Activated naive CD4-positive, alpha-beta T cell treated with anti-CD3 and anti-CD28 coated beads, Interleukin-2, amount 50 U/mL, for 16 hours (primary cell): Measurements from ENCODE around the gene AATK.

ENCODE experiments used
- DNase-seq: peaks from one replicate; pipeline ENCODE4 v3.0.0-alpha.2; 2020

The AATK gene

GRCh38 chr17:81140018-81140417 is 26.0 kb downstream of the AATK start:
- no peak for DNase-seq

GRCh38 chr17:81139428-81139827 is 26.6 kb downstream of the AATK start:
- DNase-seq: no peak

GRCh38 chr17:81138500-81138899 is 27.5 kb downstream of the AATK start:
- no peak for DNase-seq

GRCh38 chr17:81138083-81138482 is 27.9 kb downstream of the AATK start:
- DNase-seq: no peak

GRCh38 chr17:81137248-81137647 is 28.8 kb downstream of the AATK start:
- no peak for DNase-seq

- DNase-seq: no peak
These were observed 29.7 kb downstream of the AATK start for GRCh38 chr17:81136366-81136765.

- DNase-seq: no peak
These were observed 30.3 kb downstream of the AATK start for GRCh38 chr17:81135505-81136278.

- no peak for DNase-seq
These were observed 31.8 kb downstream of the AATK start for GRCh38 chr17:81134064-81134781.

- DNase-seq: no peak
These were observed 33.0 kb downstream of the AATK start for GRCh38 chr17:81132770-81133723.

GRCh38 chr17:81132197-81132540 is 33.9 kb downstream of the AATK start:
- no peak for DNase-seq

GRCh38 chr17:81131486-81132196 is 34.4 kb downstream of the AATK start:
- no peak for DNase-seq

GRCh38 chr17:81130385-81131361 is 35.3 kb downstream of the AATK start:
- no peak for DNase-seq

GRCh38 chr17:81129711-81130367 is 36.2 kb downstream of the AATK start:
- no peak for DNase-seq

- DNase-seq: no peak
These were observed 36.7 kb downstream of the AATK start for GRCh38 chr17:81129289-81129688.

GRCh38 chr17:81128774-81129173 is 37.2 kb downstream of the AATK start:
- no peak for DNase-seq

- no peak for DNase-seq
These were observed 37.7 kb downstream of the AATK start for GRCh38 chr17:81128338-81128737.

GRCh38 chr17:81127526-81128177 is 38.4 kb downstream of the AATK start:
- DNase-seq: no peak

- DNase-seq: no peak
These were observed 38.9 kb downstream of the AATK start for GRCh38 chr17:81127133-81127455.

- no peak for DNase-seq
These were observed 39.5 kb downstream of the AATK start for GRCh38 chr17:81126281-81127132.
